Measurements from ENCODE around the gene NT5C1B.

The NT5C1B gene

GRCh38 chr2:18599509-18600254, 10.3 kb upstream of the NT5C1B start:
- DNase-seq, result no peak

- DNase-seq, result no peak
These were observed 9.6 kb upstream of the NT5C1B start for GRCh38 chr2:18598848-18599484.

GRCh38 chr2:18597618-18598017, 8.2 kb upstream of the NT5C1B start:
- DNase-seq, result no peak

GRCh38 chr2:18596993-18597392, 7.6 kb upstream of the NT5C1B start:
- DNase-seq, result no peak

GRCh38 chr2:18593496-18593895, 4.1 kb upstream of the NT5C1B start:
- DNase-seq, result no peak

- DNase-seq, result no peak
These were observed 3.0 kb upstream of the NT5C1B start for GRCh38 chr2:18592372-18592771.

GRCh38 chr2:18588802-18589201, 567 bp downstream of the NT5C1B start:
- no peak for DNase-seq

GRCh38 chr2:18588049-18588448, 1.3 kb downstream of the NT5C1B start:
- no peak for DNase-seq

GRCh38 chr2:18585526-18585925, 3.8 kb downstream of the NT5C1B start:
- DNase-seq, result no peak

GRCh38 chr2:18584608-18584954, 4.8 kb downstream of the NT5C1B start:
- DNase-seq, result no peak

- DNase-seq, result no peak
These were observed 5.3 kb downstream of the NT5C1B start for GRCh38 chr2:18583905-18584607.

- DNase-seq, result no peak
These were observed 8.8 kb downstream of the NT5C1B start for GRCh38 chr2:18580606-18581005.

GRCh38 chr2:18578033-18578432, 11.3 kb downstream of the NT5C1B start:
- DNase-seq, result no peak

GRCh38 chr2:18566145-18566769, 23.1 kb downstream of the NT5C1B start:
- DNase-seq, result no peak

GRCh38 chr2:18560797-18561085, 28.6 kb downstream of the NT5C1B start:
- no peak for DNase-seq

GRCh38 chr2:18560031-18560796, 29.2 kb downstream of the NT5C1B start, which contains the start of gene RDH14:
Gene RDH14 (minus strand): TSS chr2:18560653. CDS start chr2:18560572, 81 bp downstream.
- peak; percentile 93 to 97 for DNase-seq

GRCh38 chr2:18559531-18560030, 29.8 kb downstream of the NT5C1B start:
- no peak for DNase-seq

GRCh38 chr2:18558458-18558857, 30.9 kb downstream of the NT5C1B start:
- no peak for DNase-seq

- no peak for DNase-seq
These were observed 32.2 kb downstream of the NT5C1B start for GRCh38 chr2:18557121-18557520.

- no peak for DNase-seq
These were observed 36.9 kb downstream of the NT5C1B start for GRCh38 chr2:18552351-18553077.

- DNase-seq, result no peak
These were observed 37.7 kb downstream of the NT5C1B start for GRCh38 chr2:18551623-18552022.

- DNase-seq, result no peak
These were observed 38.2 kb downstream of the NT5C1B start for GRCh38 chr2:18551169-18551568.
